ENCODE results near the gene ACKR3. TPM values are rescaled to one million over a fixed set of nuclear protein-coding genes. Genes with fewer than 3 reads are reported as not detected.

ACKR3 gene
- total and polyA plus RNA-seq, 4 donors: 6.8 to 30.2 (median 14.4) TPM

DNA sequence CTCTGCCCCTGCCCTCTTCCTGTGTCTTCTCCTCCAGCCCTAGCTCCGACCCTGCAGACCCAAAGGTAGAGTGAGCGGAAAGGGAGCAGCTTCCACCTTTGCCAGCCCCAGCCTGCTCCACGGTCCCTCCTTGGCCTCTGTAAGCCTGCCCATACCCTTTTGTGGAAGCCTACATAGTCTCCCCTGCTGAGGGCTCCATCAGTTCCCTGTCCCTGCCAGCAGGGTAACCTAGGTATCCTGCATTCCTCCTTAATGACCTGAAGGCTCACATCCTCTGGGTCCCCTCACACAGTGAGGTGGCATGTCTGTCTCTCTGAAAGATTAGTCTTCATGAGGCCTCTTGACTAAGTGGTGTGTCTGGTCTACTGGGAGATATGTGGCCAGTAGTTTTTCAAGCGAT lies 20.5 kb upstream of the ACKR3 start:
- Histone ChIP-seq H3K4me3 (no peak overlapping the region), H3K9ac (ENCODE audit: insufficient read depth in 1 of 2, low read length in 2 of 2) (no peak overlapping the region), H3K36me3 (ENCODE audit: control insufficient read depth in 4 of 4, insufficient read depth in 4 of 4, low read length in 4 of 4) (no peaks in the 10 kb centered on the region), H3K27me3 (ENCODE audit: control insufficient read depth in 3 of 3, insufficient read depth in 3 of 3, low read length in 2 of 3) (no peaks in the 10 kb centered on the region), H3K4me1 (ENCODE audit: control insufficient read depth in 5 of 5, insufficient read depth in 5 of 5, low read length in 5 of 5) (peaks cover 0 to 20% (median 4%) of the 10 kb centered on the region in 5 donors), H3K27ac (ENCODE audit: low read depth in 1 of 2, low read length in 1 of 2) (no peak overlapping the region), H3K9me3 (ENCODE audit: control insufficient read depth in 4 of 4, insufficient read depth in 3 of 4, low read length in 3 of 4) (peaks cover 0 to 2% (median 0%) of the 10 kb centered on the region in 4 donors)
- no peak for ATAC-seq (ENCODE audit: insufficient read depth, low FRiP score)
- TF ChIP-seq, protein P1, sequence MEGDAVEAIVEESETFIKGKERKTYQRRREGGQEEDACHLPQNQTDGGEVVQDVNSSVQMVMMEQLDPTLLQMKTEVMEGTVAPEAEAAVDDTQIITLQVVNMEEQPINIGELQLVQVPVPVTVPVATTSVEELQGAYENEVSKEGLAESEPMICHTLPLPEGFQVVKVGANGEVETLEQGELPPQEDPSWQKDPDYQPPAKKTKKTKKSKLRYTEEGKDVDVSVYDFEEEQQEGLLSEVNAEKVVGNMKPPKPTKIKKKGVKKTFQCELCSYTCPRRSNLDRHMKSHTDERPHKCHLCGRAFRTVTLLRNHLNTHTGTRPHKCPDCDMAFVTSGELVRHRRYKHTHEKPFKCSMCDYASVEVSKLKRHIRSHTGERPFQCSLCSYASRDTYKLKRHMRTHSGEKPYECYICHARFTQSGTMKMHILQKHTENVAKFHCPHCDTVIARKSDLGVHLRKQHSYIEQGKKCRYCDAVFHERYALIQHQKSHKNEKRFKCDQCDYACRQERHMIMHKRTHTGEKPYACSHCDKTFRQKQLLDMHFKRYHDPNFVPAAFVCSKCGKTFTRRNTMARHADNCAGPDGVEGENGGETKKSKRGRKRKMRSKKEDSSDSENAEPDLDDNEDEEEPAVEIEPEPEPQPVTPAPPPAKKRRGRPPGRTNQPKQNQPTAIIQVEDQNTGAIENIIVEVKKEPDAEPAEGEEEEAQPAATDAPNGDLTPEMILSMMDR (IDR thresholded peaks at IDR 0.05; ENCODE audit: control extremely low read depth, extremely low read depth): no peak
- WGBS, 2 donors: 83 to 88% methylated on average over 4 of the region's 4 CpGs
- DNase-seq: no peak

DNA sequence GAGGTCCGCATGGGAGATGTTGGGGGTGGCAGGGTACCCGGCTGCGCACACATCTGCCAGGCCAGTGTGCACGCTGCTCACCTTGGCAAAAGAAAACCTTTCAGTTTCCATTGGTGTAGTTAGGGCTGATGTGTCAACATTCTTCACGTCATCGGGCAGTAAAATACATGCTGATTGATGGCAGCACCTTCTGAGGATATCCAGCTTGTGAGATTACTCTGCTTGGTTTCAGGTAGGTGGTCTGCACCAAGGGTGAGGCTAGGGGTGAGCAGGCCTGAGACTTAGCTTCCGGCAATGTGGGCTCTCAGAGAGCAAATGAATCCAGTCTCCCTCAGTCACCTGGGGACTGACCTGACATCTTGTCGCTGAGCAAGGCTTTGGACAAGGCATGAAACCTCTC lies 19.3 kb upstream of the ACKR3 start:
- Histone ChIP-seq H3K9me3 (ENCODE audit: control insufficient read depth in 4 of 4, insufficient read depth in 3 of 4, low read length in 3 of 4) (peaks cover 0 to 7% (median 0%) of the 10 kb centered on the region in 4 donors), H3K9ac (ENCODE audit: insufficient read depth in 1 of 2, low read length in 2 of 2) (no peak overlapping the region), H3K36me3 (ENCODE audit: control insufficient read depth in 4 of 4, insufficient read depth in 4 of 4, low read length in 4 of 4) (no peaks in the 10 kb centered on the region), H3K4me3 (no peak overlapping the region), H3K4me1 (ENCODE audit: control insufficient read depth in 5 of 5, insufficient read depth in 5 of 5, low read length in 5 of 5) (peaks cover 0 to 17% (median 4%) of the 10 kb centered on the region in 5 donors), H3K27me3 (ENCODE audit: control insufficient read depth in 3 of 3, insufficient read depth in 3 of 3, low read length in 2 of 3) (no peaks in the 10 kb centered on the region), H3K27ac (ENCODE audit: low read depth in 1 of 2, low read length in 1 of 2) (no peak overlapping the region)
- DNase-seq (no peak), ATAC-seq (ENCODE audit: insufficient read depth, low FRiP score) (no peak)
- TF ChIP-seq, protein P1 (IDR thresholded peaks at IDR 0.05; ENCODE audit: control extremely low read depth, extremely low read depth): no peak
- 93 to 95% methylated on average over 8 of the region's 8 CpGs for WGBS, 2 donors

DNA sequence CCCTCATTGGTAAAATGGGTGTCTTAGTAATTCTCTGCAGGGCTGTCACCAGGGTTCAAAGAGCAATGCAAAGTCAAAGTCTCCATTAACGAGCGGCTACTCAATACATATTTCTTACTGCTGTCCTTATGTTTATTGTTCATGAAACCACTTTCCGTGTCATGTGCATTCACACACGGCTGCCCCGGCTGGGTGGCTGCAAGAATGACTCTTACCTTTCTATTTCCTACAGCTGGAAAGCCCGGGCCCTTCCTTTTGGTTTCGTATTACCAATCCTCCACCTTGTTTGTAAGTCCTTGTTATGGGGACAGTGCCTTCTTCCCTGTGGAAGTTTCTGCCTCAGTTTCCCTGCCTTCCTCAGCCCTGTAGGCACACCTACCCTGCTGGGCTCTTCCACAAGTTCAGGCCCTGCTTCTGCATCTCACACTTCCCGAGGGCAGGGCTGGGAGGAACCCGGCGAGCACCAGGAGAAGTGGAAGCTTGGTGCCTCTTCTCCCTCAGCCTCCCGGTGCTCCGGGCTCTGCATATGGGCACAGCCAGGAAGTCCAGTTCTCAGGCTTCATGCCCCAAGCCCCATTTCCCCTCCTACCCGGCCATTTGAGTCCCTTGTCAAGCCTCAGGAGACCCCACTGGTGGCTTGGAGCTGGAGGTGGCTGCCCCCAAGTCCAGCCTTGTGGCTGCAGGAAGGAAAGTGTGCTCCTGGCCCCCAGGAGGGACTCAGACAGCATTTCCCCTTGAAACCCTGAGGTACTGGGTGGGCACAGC lies 18.7 kb upstream of the ACKR3 start:
- H3K4me3 ChIP-seq: no peak overlapping the region
- ATAC-seq (ENCODE audit: insufficient read depth, low FRiP score) (no peak), DNase-seq (no peak)
- H3K27me3 ChIP-seq (ENCODE audit: control insufficient read depth in 3 of 3, insufficient read depth in 3 of 3, low read length in 2 of 3): no peaks in the 10 kb centered on the region
- peaks cover 0 to 7% (median 0%) of the 10 kb centered on the region in 4 donors for H3K9me3 ChIP-seq (ENCODE audit: control insufficient read depth in 4 of 4, insufficient read depth in 3 of 4, low read length in 3 of 4)
- H3K36me3 ChIP-seq (ENCODE audit: control insufficient read depth in 4 of 4, insufficient read depth in 4 of 4, low read length in 4 of 4): no peaks in the 10 kb centered on the region
- H3K9ac ChIP-seq (ENCODE audit: insufficient read depth in 1 of 2, low read length in 2 of 2): no peak overlapping the region
- TF ChIP-seq, protein P1 (IDR thresholded peaks at IDR 0.05; ENCODE audit: control extremely low read depth, extremely low read depth): no peak
- 74 to 79% methylated on average over 13 of the region's 13 CpGs for WGBS, 2 donors
- peaks cover 0 to 12% (median 4%) of the 10 kb centered on the region in 5 donors for H3K4me1 ChIP-seq (ENCODE audit: control insufficient read depth in 5 of 5, insufficient read depth in 5 of 5, low read length in 5 of 5)
- H3K27ac ChIP-seq (ENCODE audit: low read depth in 1 of 2, low read length in 1 of 2): no peak overlapping the region

Data from lung (tissue), 12 donors.